Measurements from ENCODE around the gene DBNL.

- no peak for TF ChIP-seq CTCF (IDR thresholded peaks at IDR 0.05)
- no peak for TF ChIP-seq EZH2 (IDR thresholded peaks at IDR 0.05; ENCODE audit: borderline replicate concordance, insufficient read depth, low read depth, low read length, poor library complexity, severe bottlenecking)
These were observed 22.8 kb downstream of the DBNL start for GRCh38 chr7:44067064-44067951.
